ENCODE measurements around the gene UTP11.
"Not testable (repeated sequence)": the region's sequence is repeated elsewhere in the genome, so short reads cannot be mapped to it uniquely, and the experiment has no call there.

- not testable (repeated sequence) for TF ChIP-seq POLR2A (IDR thresholded peaks at IDR 0.05; ENCODE audit: low read length); GATA1 (IDR thresholded peaks at IDR 0.05; ENCODE audit: low read depth, low read length)
These were observed 20.5 kb downstream of the UTP11 start for GRCh38 chr1:38032992-38033391.

All from erythroblast (primary cell).